H9 (cell line): ENCODE measurements around the gene NAPB. TPM values are rescaled to one million over a fixed set of nuclear protein-coding genes. Genes with fewer than 3 reads are reported as not detected.

Experiments
- DNase-seq: peaks from one replicate; pipeline ENCODE4 v3.0.0-alpha.2; 2017
- H2AFZ ChIP-seq: one replicate; pipeline ENCODE4 v1.6.1; 2013; ENCODE audit warnings: mild to moderate bottlenecking, low read length, control low read depth, moderate library complexity
- H2AK5ac ChIP-seq: 2 replicates; pipeline ENCODE4 v1.6.1; 2013; ENCODE audit warnings: low read length, control low read depth, mixed read lengths; ENCODE audit not compliant: insufficient read length
- H2BK120ac ChIP-seq: one replicate; pipeline ENCODE4 v1.6.1; 2013; ENCODE audit warnings: low read depth, mild to moderate bottlenecking, low read length, control low read depth, inconsistent platforms; ENCODE audit not compliant: poor library complexity, severe bottlenecking
- H2BK12ac ChIP-seq: 2 replicates; pipeline ENCODE4 v1.6.1; 2013; ENCODE audit warnings: low read length, control low read depth, mixed read lengths, low read depth; ENCODE audit not compliant: insufficient read length
- H2BK15ac ChIP-seq: 2 replicates; pipeline ENCODE4 v1.6.1; 2013; ENCODE audit warnings: low read depth, low read length, control low read depth
- H2BK20ac ChIP-seq: one replicate; pipeline ENCODE4 v1.6.1; 2013; ENCODE audit warnings: low read depth, mild to moderate bottlenecking, low read length, control low read depth, inconsistent platforms; ENCODE audit not compliant: poor library complexity, severe bottlenecking
- H2BK5ac ChIP-seq: 2 replicates; pipeline ENCODE4 v1.6.1; 2013; ENCODE audit warnings: low read length, control low read depth, mixed read lengths; ENCODE audit not compliant: insufficient read length
- H3K14ac ChIP-seq: 2 replicates; pipeline ENCODE4 v1.6.1; 2013; ENCODE audit warnings: low read length, control low read depth; ENCODE audit not compliant: insufficient read depth
- H3K18ac ChIP-seq: 2 replicates; pipeline ENCODE4 v1.6.1; 2013; ENCODE audit warnings: low read depth, mild to moderate bottlenecking, mixed read lengths, low read length, control low read depth; ENCODE audit not compliant: insufficient read length
- H3K23ac ChIP-seq: 2 replicates; pipeline ENCODE4 v1.6.1; 2013; ENCODE audit warnings: low read length, control low read depth, mixed read lengths, low read depth; ENCODE audit not compliant: insufficient read length
- H3K23me2 ChIP-seq: 2 replicates; pipeline ENCODE4 v1.6.1; 2013; ENCODE audit warnings: low read depth, mild to moderate bottlenecking, mixed read lengths, low read length, control low read depth; ENCODE audit not compliant: insufficient read length, poor library complexity, severe bottlenecking
- H3K27ac ChIP-seq: 2 replicates; pipeline ENCODE4 v1.5.1; 2013; ENCODE audit warnings: low read length, control low read depth, mixed read lengths, low read depth; ENCODE audit not compliant: insufficient read length
- H3K27me3 ChIP-seq: 2 replicates; pipeline ENCODE4 v1.6.1; 2013; ENCODE audit warnings: low read length, control low read depth, inconsistent platforms; ENCODE audit not compliant: insufficient read depth
- H3K4ac ChIP-seq: 2 replicates; pipeline ENCODE4 v1.6.1; 2013; ENCODE audit warnings: low read depth, mild to moderate bottlenecking, control low read depth, inconsistent platforms, low read length, moderate library complexity
- H3K4me1 ChIP-seq: 2 replicates; pipeline ENCODE4 v1.6.1; 2013; ENCODE audit warnings: low read length, control low read depth, inconsistent platforms; ENCODE audit not compliant: insufficient read depth
- H3K4me2 ChIP-seq: 2 replicates; pipeline ENCODE4 v1.6.1; 2013; ENCODE audit warnings: low read length, control low read depth, mixed read lengths; ENCODE audit not compliant: insufficient read length, insufficient read depth
- H3K56ac ChIP-seq: 2 replicates; pipeline ENCODE4 v1.6.1; 2013; ENCODE audit warnings: low read depth, mild to moderate bottlenecking, mixed read lengths, low read length, control low read depth; ENCODE audit not compliant: insufficient read length
- H3K79me1 ChIP-seq: 2 replicates; pipeline ENCODE4 v1.6.1; 2013; ENCODE audit warnings: low read depth, mild to moderate bottlenecking, moderate library complexity, low read length, control low read depth, inconsistent platforms; ENCODE audit not compliant: insufficient read depth, poor library complexity, severe bottlenecking
- H3K79me2 ChIP-seq: 2 replicates; pipeline ENCODE4 v1.6.1; 2013; ENCODE audit warnings: low read length, control low read depth, inconsistent platforms; ENCODE audit not compliant: insufficient read depth
- H3K9ac ChIP-seq: 2 replicates; pipeline ENCODE4 v1.6.1; 2013; ENCODE audit warnings: low read length, control low read depth, mixed read lengths; ENCODE audit not compliant: insufficient read length; ENCODE audit errors: extremely low read depth
- H3K9me3 ChIP-seq: one replicate; pipeline ENCODE4 v1.6.1; 2013; ENCODE audit warnings: low read depth, low read length, inconsistent platforms; ENCODE audit not compliant: control insufficient read depth
- H3T11ph ChIP-seq: one replicate; pipeline ENCODE4 v1.6.1; 2013; ENCODE audit warnings: mild to moderate bottlenecking, low read length, control low read depth, inconsistent platforms
- H4K20me1 ChIP-seq: one replicate; pipeline ENCODE4 v1.6.1; 2013; ENCODE audit not compliant: control insufficient read depth, insufficient read length, insufficient read depth
- H4K5ac ChIP-seq: 2 replicates; pipeline ENCODE4 v1.6.1; 2013; ENCODE audit warnings: low read depth, mild to moderate bottlenecking, mixed read lengths, low read length, control low read depth; ENCODE audit not compliant: insufficient read length
- H4K8ac ChIP-seq: replicated peaks from 2 replicates; pipeline ENCODE4 v1.6.1; 2013; ENCODE audit warnings: low read length, control low read depth, mixed read lengths, low read depth; ENCODE audit not compliant: insufficient read length
- H4K91ac ChIP-seq: 2 replicates; pipeline ENCODE4 v1.6.1; 2013; ENCODE audit warnings: low read depth, mild to moderate bottlenecking, moderate library complexity, mixed read lengths, low read length, control low read depth; ENCODE audit not compliant: insufficient read length
- H3K27ac Mint-ChIP-seq, 3 experiments: 2 replicates in 2 of 3; 3 replicates in 1 of 3; pipeline ENCODE4 v1.8.0; 2020 to 2021; ENCODE audit warnings: mixed read lengths in 3 of 3, mild to moderate bottlenecking in 1 of 3, moderate library complexity in 1 of 3
- H3K27me3 Mint-ChIP-seq: 2 replicates; pipeline ENCODE4 v1.8.0; 2021; ENCODE audit warnings: low read depth, mild to moderate bottlenecking, moderate library complexity, mixed read lengths
- H3K36me3 Mint-ChIP-seq, 3 experiments: 2 replicates in 2 of 3; 3 replicates in 1 of 3; pipeline ENCODE4 v1.8.0; 2020 to 2021; ENCODE audit warnings: low read depth in 3 of 3, mixed read lengths in 3 of 3; ENCODE audit not compliant: insufficient read depth in 1 of 3
- H3K4me1 Mint-ChIP-seq, 2 experiments: 2 replicates each; pipeline ENCODE4 v1.8.0; 2020; ENCODE audit warnings: mixed read lengths in 2 of 2
- H3K4me3 Mint-ChIP-seq, 2 experiments: 2 replicates in 1 of 2; 3 replicates in 1 of 2; pipeline ENCODE4 v1.8.0; 2020 to 2021; ENCODE audit warnings: mild to moderate bottlenecking in 2 of 2, mixed read lengths in 2 of 2, moderate library complexity in 1 of 2
- H3K9me3 Mint-ChIP-seq, 2 experiments: 2 replicates in 1 of 2; 3 replicates in 1 of 2; pipeline ENCODE4 v1.8.0; 2020; ENCODE audit warnings: mild to moderate bottlenecking in 2 of 2, mixed read lengths in 2 of 2, moderate library complexity in 1 of 2
- CTCF ChIP-seq: fragments of 200-600 bp; sonication (generic); conservative IDR thresholded peaks from 3 replicates; pipeline ENCODE4 v1.8.0; 2021; ENCODE audit warnings: antibody characterized with exemption, mild to moderate bottlenecking
- WGBS: extraction: QIAGEN DNeasy Blood & Tissue Kit; methylation state at CpG from one replicate; pipeline ENCODE4 v1.1.7; 2013; ENCODE audit warnings: missing lambda C conversion rate, low lambda C conversion rate, mixed read lengths; ENCODE audit not compliant: insufficient read length; ENCODE audit errors: extremely low coverage; 5-methylcytosine and 5-hydroxymethylcytosine counted together
- total RNA-seq: library from RNA; stranded (reverse); gene quantifications from 2 replicates; pipeline ENCODE4 v1.2.1, GENCODE V29; 2021

NAPB gene
- total RNA-seq, 1 experiment from 2014 or later: 10.4 TPM

GRCh38 chr20:23442436-23442835 is 21.1 kb upstream of the NAPB start:
- no peak for TF ChIP-seq CTCF
- H2BK120ac ChIP-seq: no peak overlapping the region
- no peaks in the 10 kb centered on the region for H3K9me3 ChIP-seq
- no peak overlapping the region for H3K4ac ChIP-seq
- no peak overlapping the region for H2BK20ac ChIP-seq
- WGBS: no CpG with 5 or more reads among the region's 5 CpGs
- no peak overlapping the region for H2BK12ac ChIP-seq
- Mint-ChIP-seq H3K9me3 (no peaks in the 10 kb centered on the region), H3K27me3 (no peaks in the 10 kb centered on the region; the same call in 1 of the 2 replicates), H3K4me3 (no peak overlapping the region), H3K36me3 (no peaks in the 10 kb centered on the region), H3K27ac (no peak overlapping the region; a peak in 1 of 7 replicates), H3K4me1 (peaks cover 5 to 8% of the 10 kb centered on the region in 2 experiments)
- no peak overlapping the region for H3K23ac ChIP-seq
- no peak overlapping the region for H3K56ac ChIP-seq
- DNase-seq: no peak
- no peak overlapping the region for H3K18ac ChIP-seq
- no peak overlapping the region for H3K9ac ChIP-seq
- H3K4me2 ChIP-seq: no peak overlapping the region
- H4K20me1 ChIP-seq: no peaks in the 10 kb centered on the region
- H3K14ac ChIP-seq: no peak overlapping the region
- H2AFZ ChIP-seq: no peak overlapping the region
- H2BK15ac ChIP-seq: no peak overlapping the region
- H2AK5ac ChIP-seq: no peak overlapping the region
- no peaks in the 10 kb centered on the region for H3K79me2 ChIP-seq
- no peak overlapping the region for H3T11ph ChIP-seq
- H4K5ac ChIP-seq: no peak overlapping the region
- no peak overlapping the region for H3K27ac ChIP-seq
- no peaks in the 10 kb centered on the region for H3K4me1 ChIP-seq
- no peaks in the 10 kb centered on the region for H3K23me2 ChIP-seq
- no peaks in the 10 kb centered on the region for H3K27me3 ChIP-seq
- no peak overlapping the region for H4K91ac ChIP-seq
- no peak overlapping the region for H4K8ac ChIP-seq
- no peaks in the 10 kb centered on the region for H3K79me1 ChIP-seq
- H2BK5ac ChIP-seq: no peak overlapping the region
